GM12875 (cell line): ENCODE measurements around the gene ARFGAP3.

ENCODE experiments used
- H3K4me3 ChIP-seq: one replicate; pipeline ENCODE4 v1.5.1; 2011; ENCODE audit warnings: low read depth, low read length, control low read depth
- CTCF ChIP-seq: IDR thresholded peaks from 2 replicates; pipeline ENCODE4 v1.5.1; 2011; ENCODE audit warnings: low read depth, mild to moderate bottlenecking, control low read depth, inconsistent platforms, low read length, moderate library complexity, borderline replicate concordance; ENCODE audit not compliant: insufficient read depth

ARFGAP3 gene

GRCh38 chr22:42773167-42773566 is 83.9 kb downstream of the ARFGAP3 start:
- H3K4me3 ChIP-seq = no peak overlapping the region
- TF ChIP-seq CTCF = no peak

GRCh38 chr22:42772647-42773046 is 84.4 kb downstream of the ARFGAP3 start:
- TF ChIP-seq CTCF = no peak
- H3K4me3 ChIP-seq = no peak overlapping the region

GRCh38 chr22:42770941-42771647 is 86.0 kb downstream of the ARFGAP3 start:
- no peak for TF ChIP-seq CTCF
- no peak overlapping the region for H3K4me3 ChIP-seq

GRCh38 chr22:42770448-42770726 is 86.7 kb downstream of the ARFGAP3 start:
- no peak for TF ChIP-seq CTCF
- H3K4me3 ChIP-seq = no peak overlapping the region

GRCh38 chr22:42769574-42770447 is 87.3 kb downstream of the ARFGAP3 start:
- TF ChIP-seq CTCF = no peak
- peak overlapping the region; percentile 51 for H3K4me3 ChIP-seq

- H3K4me3 ChIP-seq = no peak overlapping the region
- TF ChIP-seq CTCF = no peak
Observed at GRCh38 chr22:42769238-42769573, 87.9 kb downstream of the ARFGAP3 start.
